HS-5 (cell line): ENCODE data around the gene R3HDM2.
"Not testable (repeated sequence)": the region's sequence is repeated elsewhere in the genome, so short reads cannot be mapped to it uniquely, and the experiment has no call there.

Experiments used
- DNase-seq: peaks from one replicate; pipeline ENCODE4 v3.0.0-alpha.2; 2012; ENCODE audit warnings: low read depth

The R3HDM2 gene

DNA sequence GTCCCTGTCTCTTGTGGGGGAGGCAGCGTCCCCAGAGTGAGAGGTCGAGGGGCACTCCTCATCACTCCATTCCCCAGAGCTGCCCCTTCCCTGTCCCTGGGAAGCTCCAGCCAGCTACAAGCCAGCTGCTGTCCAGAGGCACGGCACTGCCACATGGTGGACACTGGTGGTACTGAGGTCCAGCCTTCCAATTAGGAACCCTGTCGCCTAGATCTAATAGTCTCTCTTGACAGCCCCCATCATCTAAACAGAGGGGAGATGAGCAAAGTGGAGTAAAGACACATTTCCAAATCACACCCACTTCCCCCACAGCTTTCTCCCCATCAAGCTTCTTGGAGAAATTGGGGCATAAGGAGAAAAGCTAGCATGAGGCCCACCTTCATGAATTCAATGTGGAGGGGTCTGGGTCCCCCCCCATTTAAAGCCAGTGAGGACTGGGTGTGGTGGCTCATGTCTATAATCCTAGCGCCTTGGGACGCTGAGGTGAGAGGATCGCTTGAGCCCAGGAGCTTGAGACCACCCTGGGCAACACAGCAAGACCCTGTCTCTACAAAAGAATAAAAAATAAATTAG, 22.2 kb upstream of the R3HDM2 start:
- no peak for DNase-seq

DNA sequence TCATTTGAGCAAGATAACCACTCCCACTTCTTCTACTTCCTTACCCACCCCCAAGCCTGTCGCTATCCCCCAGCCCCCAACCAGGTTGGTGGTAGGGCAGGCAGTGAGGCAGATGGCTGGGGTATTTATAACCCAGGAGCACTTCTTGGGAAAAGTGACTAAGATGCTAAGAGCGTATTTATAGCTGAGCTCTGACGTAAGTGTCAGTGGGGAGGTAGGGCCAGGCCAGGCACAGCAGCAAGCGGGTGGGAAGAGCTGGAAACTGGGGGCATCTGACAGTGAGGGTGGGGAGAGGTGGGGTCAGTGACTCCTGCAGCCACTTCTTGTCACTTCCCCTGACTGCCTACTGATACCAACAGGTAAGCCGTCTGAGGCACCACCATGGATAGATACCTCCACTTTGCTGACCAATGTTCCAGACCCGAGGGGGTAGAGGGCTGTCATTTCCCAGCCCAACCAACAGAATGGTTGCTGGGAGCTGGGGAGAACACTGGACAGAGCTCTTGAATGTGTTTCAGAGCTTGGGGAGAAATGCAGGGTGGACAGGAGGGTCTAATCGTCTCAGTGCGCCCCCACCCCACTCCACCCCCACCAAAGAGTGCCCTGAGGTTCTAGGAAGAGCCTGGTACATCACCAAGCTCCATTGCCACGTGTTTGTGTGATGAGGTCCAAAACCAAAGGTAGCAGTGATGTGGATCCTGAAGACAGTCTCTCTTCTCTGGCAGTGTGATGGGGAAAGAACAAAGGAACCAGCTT, 21.5 kb upstream of the R3HDM2 start:
- no peak for DNase-seq

DNA sequence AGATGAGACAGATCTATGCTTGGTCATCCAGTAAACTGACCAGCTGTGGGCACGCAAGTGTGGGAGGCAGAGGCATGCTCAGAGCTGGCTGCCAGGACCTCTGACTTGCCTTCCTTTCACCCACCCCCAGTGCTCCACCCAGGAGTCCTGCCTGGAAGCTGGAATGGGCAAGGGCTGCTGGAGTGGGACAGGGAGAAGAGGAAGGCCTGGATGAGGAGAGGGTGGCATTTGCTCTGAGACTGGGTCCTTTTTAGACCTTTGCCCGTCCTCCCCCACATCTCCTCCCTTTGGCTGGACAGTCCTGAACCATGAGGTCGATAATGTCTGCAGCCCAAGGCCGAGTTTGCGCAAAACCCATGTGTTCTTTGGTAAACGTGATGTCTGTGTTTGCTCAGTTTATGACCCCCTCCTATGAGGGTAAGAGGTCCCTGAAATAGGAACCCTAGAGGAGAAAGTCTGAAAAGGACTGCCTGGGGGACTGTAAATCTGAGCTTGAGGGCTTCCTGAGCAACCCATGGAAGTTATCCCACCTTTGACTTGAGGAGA, 20.5 kb upstream of the R3HDM2 start:
- DNase-seq: no peak

DNA sequence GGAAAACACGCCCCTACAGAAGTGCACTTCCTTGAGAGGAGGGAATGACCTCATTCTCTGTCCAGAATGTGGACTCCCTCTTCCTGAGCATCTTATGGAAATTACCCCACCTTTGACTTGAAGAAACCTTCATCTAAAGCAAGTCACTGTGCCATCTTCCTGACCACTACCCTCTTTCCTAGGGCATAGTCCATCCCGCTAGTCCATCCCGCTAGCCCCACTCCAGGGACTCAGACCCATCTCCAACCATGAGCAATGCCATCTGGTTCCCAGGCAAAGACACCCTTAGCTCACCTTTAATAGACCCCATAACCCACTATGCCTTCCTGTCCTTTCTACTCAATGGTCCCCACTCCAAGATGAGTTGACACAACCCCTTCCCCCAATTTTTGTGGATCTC, 19.2 kb upstream of the R3HDM2 start:
- no peak for DNase-seq

DNA sequence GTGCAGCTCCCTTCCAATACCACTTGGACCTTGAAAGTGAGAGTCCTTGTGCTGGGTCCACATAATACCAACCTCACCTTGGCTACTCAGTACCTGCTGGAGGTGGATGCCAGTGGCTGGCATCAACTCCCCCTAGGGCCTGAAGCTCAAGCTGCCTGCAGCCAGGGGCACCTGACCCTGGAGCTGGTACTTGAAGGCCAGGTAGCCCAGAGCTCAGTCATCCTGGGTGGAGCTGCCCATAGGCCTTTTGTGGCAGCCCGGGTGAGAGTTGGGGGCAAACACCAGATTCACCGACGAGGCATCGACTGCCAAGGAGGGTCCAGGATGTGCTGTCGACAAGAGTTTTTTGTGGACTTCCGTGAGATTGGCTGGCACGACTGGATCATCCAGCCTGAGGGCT, 18.5 kb upstream of the R3HDM2 start:
- no peak for DNase-seq

DNA sequence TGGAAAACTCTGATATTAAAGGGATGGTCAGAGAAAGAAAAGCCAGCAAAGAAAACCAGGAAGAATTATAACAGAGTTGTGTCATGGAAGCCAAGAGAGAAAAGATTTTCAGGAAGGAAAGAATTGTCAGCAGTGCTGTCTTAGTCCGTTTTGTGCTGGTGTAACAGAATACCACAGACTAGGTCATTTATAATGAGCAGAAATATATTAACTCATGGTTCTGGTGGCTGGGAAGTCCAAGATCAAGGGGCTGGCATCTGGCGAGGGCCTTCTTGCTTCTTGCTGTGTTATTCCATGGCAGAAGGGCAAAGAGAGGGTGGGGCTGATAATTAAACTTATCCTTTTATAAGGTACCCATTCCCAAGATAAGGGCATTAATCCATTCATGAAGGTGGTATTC, 17.8 kb upstream of the R3HDM2 start:
- DNase-seq: no peak

DNA sequence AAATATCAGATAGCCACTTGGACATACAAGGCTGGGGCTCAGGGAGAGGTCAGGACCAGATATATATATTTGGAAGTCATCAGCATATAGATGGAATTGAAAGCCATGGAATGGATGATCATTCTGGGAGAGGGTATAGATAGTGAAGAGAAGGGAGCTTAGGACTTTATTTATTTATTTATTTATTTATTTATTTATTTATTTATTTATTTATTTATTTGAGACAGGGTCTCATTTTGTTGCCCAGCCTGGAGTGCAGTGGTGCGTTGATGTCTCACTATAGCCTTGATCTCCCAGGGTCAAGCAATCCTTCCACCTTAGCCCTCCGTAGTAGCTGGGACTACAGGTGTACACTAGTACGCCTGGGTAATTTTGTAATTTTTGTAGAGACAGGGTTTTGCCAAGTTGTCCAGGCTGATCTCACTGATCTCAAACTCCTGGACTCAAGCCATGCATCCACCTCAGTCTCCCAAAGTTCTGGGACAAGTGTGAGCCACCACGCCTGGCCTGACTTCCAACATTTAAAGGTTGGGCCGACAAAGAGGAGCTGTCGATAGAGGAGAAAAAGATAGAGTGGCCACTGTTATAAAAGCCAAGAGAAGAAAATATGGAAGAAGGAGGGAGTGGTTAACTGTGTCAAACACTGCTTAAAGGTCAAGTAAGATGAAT, 15.6 kb upstream of the R3HDM2 start:
- DNase-seq: no peak

DNA sequence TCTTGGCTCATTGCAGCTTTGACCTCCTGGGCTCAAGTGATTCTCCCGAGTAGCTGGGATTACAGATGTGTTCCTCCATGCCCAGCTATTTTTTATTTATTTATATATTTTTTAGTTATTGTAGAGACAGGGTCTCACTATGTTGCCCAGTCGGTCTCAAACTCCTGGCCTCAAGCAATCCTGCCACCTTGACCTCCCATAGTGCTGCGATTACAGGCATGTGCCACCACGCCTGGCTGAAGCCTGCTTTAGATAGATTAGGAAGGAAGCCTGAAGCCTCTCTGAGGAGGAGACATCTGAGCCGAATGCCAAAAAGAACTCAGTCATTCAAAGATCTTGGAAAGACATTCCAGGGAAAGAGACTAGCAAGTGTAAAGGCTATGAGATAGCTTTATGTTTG, 13.9 kb upstream of the R3HDM2 start:
- DNase-seq: no peak

DNA sequence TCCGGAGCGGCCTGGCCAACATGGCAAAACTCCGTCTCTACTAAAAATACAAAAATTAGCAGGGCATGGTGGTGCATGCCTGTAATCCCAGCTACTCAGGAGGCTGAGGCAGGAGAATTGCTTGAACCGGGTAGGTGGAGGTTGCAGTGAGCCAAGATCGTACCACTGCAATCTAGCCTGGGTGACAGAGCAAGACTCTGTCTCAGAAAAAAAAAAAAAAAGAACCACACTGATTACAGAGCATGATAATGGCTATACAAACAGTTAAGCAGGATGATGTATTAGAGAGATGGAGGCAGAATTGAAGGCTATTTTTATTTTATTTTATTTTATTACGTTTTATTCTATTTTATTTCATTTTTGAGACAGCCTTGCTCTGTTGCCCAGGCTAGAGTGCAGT, 13.5 kb upstream of the R3HDM2 start:
- not testable (repeated sequence) for DNase-seq

DNA sequence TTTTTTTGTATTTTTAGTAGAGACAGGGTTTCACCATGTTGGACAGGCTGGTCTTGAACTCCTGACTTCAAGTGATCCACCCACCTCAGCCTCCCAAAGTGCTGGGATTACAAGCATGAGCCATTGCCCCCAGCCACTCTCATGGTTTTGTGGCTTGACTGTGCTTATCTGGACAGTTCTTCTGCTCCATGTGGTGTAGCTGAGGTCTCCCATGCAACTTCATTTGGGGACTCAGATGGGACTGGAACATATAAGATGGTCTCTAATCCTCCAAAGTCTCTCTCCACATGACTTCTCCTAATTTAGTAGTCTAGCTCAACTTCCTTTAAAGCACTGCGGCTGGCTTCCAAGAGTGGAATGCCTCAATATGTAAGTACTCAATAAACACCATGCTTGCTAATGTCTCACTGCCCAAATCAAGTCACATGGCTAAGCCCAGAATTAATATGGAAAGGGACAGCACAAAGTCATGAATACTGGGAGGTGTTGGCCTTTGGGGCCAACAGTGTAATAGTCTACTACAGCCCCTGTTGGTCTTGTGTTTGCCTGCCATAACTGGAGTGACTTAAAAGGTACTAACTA, 11.1 kb upstream of the R3HDM2 start:
- no peak for DNase-seq

DNA sequence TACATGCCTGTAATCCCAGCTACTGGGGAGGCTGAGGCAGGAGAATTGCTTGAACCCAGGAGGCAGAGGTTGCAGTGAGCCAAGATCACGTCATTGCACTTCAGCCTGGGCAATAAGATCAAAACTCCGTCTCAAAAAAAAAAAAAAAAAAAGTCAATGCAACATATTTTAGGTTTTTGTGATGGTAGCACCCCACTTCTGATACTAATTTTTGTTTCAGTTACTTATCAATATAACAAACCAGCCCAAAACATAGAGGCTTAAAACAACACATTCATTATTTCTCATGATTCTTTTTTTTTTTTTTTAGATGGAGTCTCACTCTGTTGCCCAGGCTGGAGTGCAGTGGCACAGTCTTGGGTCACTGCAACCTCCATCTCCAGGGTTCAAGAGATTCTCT, 10.6 kb upstream of the R3HDM2 start:
- DNase-seq: not testable (repeated sequence)

DNA sequence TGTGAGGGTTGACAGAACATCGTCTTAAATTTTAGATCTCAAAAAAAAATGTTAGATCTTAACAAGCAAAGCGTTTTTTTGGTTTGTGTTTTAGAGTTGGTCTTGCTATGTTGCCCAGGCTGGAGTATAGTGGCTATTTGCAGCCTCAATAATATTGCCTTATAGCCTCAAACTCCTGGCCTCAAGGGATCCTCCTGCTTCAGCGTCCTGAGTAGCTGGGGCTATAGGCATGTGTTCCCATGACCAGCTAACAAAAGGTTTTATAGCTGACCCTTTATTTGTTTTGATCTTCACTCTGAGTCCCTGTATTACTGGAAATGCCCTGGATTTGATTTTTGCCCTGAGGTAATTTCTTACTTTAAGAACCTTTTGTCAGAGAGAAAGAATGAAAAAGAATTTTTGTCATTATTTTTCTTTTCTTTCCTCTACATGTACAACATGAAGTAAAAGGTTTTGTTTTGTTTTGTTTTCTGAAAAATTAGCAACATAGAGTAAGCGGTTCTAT, 9.0 kb upstream of the R3HDM2 start:
- no peak for DNase-seq

DNA sequence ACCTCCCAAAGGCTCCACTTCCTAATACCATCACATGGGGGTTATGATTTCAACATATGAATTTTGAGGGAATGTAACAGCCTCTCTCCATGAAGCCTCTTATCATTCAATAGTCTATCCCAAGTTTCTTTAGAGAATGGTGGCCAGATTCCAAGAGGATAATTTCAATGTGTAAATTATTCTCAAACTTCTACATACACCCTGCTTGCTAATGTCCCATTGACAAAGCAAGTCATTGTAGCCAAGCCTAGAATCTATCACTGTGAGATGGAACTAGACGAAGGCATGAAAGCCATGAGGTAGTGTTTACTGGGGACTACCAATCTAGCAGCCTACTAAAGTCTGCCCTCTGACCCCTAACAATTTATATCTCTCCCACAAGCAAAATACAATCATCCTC, 7.6 kb upstream of the R3HDM2 start:
- DNase-seq: no peak

DNA sequence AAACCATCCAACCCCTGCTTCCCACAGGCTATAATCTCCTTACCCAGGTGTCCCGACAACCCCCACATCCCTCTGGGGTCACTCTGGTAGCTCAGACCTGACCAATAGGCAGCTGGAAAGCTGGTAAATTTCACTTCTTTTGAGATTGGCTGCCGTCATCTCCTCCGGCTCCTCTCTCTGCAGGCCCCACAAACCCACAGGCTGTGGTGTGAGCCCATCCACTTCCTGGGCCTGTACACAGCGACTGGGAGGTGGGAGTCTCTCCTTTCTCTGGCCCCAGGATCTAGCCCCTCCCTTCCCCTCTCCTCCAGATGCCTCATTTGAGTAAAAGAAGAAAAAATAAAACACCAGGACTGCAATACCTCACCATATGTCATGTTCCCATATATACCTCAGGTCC, 4.5 kb upstream of the R3HDM2 start:
- DNase-seq: no peak

DNA sequence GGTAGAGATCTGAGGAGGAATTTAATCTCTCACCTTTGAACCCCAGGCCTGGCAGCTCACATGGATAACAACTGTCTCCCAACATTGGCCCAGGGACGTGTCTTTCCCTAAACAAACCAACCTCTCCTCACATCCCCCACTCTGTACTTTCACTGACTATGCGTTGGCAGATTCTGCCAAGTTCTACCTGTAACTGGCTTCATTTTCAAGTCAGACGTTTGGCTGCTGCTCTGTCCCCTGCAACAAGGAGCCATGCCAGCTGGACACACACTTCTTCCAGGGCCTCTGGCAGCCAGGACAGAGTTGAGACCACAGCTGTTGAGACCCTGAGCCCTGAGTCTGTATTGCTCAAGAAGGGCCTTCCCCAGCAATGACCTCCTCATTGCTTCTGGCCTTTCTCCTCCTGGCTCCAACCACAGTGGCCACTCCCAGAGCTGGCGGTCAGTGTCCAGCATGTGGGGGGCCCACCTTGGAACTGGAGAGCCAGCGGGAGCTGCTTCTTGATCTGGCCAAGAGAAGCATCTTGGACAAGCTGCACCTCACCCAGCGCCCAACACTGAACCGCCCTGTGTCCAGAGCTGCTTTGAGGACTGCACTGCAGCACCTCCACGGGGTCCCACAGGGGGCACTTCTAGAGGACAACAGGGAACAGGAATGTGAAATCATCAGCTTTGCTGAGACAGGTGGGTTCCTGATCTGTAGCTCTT, 3.8 kb upstream of the R3HDM2 start, which contains the start of gene INHBC:
Gene INHBC (plus strand): TSS at position 268 of the 707 bp plus-strand sequence. CDS start 103 bp downstream, at position 371.
- DNase-seq: no peak

DNA sequence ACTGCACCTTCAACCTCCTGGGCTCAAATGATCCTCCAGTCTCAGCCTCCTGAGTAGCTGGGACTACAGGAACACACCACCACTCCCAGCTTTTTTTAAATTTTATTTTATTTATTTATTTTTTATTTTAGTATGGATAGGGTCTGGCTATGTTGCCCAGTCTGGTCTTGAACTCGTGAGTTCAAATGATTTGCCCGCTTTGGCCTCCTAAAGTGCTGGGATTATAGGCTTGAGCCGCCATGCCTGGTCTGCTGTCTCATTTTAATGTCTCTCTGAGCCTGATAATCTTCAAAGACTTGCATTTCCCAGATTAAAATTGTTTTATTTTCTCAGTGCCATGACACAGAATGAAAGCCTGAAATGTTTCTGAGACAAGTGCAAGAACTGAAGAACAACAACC, 2.5 kb upstream of the R3HDM2 start:
- no peak for DNase-seq

DNA sequence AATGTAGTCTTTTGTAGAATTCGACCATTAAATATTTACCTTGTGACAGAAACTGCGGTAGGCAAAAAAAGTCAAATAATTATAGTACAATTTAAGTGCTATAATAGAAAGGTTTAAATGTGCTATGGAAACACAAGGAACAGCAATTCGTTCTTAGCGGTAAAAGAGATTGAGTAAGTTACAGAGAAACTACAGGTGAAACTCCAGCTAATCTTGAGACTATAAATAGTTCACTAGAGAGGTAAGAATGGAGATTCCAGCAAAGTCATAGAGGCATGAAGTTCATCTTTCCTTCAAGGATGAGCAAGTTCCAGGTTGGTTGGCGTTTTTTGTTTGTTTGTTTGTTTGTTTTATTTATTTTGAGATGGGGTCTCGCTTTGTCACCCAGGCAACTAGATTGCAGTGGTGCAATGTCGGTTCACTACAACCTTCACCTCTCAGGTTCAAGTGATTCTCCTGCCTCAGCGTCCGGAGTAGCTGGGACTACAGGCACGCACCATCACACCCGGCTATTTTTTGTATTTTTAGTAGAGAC, 878 bp upstream of the R3HDM2 start:
- no peak for DNase-seq

DNA sequence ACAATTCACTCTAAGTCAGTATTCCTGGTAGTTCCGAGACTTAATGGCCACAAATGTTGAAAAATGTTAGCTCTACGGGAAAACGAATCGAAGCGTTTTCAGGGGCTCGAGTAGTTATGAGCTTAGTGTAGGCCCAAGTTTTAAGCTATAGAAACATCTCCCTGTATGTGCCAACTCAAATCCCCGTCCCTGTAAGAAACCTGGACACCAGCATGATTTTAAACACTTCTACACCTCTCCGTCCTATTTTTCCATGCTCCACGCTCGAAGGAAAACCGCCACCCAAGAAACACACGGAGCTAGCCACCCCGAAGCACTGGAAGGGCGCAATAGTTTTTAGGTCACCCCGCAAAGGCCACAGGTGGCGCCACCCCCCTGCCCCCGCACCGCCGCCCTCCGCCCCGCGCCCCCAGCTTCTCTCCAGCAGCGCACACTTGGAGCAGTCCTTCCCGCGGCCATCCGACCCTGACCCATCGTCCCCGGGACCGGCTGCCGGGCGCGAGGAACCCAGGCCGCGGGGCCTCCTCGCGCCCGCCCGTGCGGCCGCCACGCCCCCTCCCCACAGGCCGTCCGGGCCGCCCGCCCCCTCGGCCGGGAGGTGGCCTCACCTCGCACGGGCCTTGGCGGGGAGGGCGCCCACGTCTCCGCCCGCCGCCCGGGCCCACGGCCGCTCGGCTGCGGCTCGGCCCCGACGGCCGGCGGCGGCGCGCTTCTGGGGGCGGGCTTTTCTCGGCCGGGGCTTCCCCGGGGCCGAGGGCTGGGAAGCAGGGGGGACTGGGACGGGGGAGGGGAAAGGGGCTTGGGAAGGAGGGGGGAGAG, 522 bp downstream of the R3HDM2 start:
- peak; percentile 22 for DNase-seq

DNA sequence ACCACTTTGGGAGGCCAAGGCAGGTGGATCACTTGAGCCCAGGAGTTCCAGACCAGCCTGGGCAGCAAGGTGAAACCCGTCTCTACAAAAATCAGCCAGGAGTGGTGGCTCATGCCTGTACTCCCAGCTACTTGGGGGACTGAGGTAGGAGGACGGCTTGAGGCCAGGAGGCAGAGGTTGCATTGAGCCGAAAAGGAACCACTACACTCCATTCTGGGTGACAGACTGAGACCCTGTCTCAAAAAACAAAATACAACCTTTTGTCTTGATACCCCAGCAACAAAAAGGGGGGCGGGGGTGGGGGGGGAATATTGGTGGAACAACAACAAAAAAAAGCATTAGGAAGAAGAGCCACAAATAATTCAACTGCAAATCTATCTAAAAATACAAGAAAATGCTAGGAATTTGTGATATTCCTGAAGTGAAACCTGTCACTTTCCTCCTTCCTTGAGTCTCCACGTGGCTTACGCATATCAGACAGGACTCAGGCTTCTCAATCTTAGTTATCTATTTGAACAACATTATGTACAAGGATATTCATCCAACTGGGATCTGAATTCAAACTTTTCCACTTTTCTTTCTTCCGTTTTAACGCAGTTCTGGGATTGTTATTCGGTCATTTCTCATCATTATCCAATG, 1.3 kb downstream of the R3HDM2 start:
- DNase-seq: no peak

DNA sequence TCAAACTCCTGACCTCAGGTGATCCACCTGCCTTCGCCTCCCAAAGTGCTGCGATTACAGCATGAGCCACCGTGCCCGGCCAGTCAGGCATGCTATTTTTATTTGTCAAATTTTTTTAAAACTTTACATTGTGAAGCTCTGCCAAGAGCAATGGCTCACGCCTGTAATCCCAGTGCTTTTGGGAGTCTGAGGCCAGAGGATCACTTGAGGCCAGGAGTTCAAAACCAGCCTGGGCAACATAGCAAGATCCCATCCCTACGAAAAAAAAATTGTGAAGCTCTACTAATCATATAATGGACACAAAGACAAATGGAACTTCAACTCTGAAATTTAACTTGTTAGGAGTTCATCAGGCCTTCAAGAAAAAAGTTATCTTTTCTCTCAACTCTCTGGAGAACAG, 1.9 kb downstream of the R3HDM2 start:
- no peak for DNase-seq
